GM18507 (cell line): Measurements from ENCODE around the gene CCR6.
A peak's percentile ranks its signal among the peaks of the same experiment; 100 is the strongest.

Experiments used
- DNase-seq: peaks from one replicate; pipeline ENCODE4 v3.0.0; 2011; ENCODE audit warnings: low read depth; ENCODE audit not compliant: insufficient read length; ENCODE audit errors: extremely low spot score
- FAIRE-seq: peaks from 2 replicates; lab custom pipeline; 2011; peaks lifted over from hg19 to GRCh38; lab: Jason Lieb, UNC

Gene CCR6

DNA sequence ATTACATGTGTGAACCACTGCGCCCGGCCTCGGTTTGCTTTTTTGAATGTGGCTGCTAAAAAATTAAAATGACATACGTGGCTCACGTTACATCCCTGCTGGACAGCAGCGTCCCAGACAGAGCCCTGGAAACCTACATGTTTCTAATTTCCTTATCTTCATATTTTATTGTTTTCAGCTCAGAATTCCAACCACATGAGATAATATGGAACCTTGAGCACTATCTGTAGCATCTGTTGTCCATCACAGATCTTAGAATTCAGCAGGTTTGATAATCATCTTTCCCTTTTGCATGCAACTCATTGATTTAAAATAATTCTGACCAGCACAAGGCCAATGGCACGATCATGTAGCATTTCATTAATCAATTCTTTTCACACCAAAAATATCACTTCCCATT lies 25.9 kb upstream of the CCR6 start:
- DNase-seq (no peak), FAIRE-seq (peak; percentile 31)

DNA sequence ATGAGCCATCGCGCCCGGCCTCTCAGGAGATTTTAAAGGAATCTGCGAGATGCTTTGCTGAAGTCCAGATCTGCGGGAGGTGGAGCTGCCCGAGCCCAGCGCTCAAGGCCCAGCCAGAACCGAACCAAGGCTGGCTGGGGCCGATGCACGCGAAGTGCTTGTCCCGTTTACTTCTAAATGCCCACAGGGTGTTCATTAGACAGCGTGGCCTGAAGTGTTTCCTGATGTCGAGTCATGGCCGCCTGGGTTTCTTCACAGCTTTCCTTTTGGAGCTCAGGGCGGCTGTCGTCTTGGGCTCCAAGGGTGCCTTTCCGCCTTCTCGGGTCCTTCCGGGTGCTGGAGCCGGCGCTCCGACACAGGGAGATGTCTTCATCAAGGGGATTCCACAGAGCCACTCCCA lies 25.1 kb upstream of the CCR6 start:
- FAIRE-seq (no peak), DNase-seq (no peak)

DNA sequence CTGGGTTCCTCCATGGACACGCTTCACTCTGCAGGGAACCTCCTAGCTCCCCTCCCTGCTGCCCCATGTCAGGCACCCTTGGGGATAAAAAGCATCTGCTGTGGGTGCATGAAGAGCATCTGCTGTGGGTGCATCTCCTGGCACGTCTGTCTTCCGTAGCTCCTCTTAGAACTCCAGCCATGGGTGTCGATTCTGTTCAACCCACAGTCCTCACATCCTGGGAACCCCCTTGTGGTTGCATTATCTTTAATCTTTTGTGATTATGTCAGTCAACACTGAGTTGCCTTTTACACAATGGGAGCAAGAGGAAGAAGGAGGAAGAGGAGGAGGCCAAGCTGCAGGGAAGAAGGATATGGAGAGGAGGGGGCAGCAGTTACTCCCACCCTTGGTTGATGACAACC lies 24.1 kb upstream of the CCR6 start:
- DNase-seq: no peak

DNA sequence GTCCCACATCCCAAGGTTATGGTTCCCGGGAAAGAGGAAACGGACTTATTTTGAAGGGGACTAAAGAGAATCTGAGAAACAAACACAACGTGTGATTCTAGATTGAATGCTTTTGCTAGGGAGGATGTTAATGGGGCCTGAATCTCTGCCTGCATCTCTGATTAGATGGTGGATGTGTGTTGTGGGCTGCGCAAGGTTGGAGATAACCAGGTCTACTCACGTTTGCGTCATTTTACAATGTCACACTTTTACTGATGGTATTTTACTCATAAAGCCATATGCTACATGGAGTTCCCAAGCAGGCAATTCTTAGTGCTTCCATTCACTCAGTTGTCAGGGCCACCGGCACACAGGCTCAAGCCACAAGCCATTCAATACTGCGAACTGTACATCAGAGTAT lies 23.2 kb upstream of the CCR6 start:
- FAIRE-seq: no peak

More for the DNA sequence above, 24.1 kb upstream of the CCR6 start:
- FAIRE-seq: peak; percentile 83

DNA sequence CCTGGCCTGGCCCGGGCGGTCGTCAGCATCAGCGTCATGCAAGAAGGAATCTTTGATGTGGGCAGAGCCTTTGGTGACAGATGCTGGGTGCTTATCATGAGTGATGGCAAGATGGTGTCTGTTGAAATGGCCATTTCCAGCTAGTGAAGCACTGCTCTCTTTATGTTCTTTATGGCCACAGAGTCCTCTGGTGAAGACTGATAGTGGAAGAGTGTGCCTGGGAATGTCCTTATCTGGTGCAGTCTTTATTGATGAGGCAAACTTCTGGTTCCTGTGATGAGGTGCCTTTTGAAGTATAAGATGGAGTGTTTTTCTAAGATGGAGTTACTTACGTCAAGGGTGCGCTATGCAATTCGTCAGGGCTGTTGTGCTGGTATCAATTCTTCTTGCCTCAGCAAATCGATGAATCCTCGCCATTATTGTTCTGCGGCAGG lies 22.6 kb upstream of the CCR6 start:
- FAIRE-seq: no peak

More for the DNA sequence above, 23.2 kb upstream of the CCR6 start:
- DNase-seq: no peak

DNA sequence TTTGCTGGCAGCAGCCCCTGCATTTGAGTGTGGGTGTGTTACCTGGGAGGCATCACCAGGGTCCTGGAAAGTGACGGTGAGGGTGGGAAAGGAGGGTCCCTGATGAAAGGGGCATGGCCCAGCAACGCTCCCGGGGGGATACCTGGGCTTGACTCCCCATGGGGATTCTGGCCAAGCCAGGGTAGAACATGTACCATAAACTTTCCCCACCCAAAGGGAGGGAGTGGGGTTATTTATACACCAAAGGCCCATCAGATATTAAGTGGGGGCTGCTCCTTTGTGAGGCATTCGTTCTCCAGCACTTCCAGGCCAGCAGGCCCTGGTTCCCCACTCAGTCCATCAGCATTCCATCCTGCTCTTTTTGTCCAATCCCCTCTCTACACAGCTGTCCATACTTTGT lies 20.6 kb upstream of the CCR6 start:
- DNase-seq (no peak), FAIRE-seq (peak; percentile 29)

More for the DNA sequence above, 22.6 kb upstream of the CCR6 start:
- no peak for DNase-seq

DNA sequence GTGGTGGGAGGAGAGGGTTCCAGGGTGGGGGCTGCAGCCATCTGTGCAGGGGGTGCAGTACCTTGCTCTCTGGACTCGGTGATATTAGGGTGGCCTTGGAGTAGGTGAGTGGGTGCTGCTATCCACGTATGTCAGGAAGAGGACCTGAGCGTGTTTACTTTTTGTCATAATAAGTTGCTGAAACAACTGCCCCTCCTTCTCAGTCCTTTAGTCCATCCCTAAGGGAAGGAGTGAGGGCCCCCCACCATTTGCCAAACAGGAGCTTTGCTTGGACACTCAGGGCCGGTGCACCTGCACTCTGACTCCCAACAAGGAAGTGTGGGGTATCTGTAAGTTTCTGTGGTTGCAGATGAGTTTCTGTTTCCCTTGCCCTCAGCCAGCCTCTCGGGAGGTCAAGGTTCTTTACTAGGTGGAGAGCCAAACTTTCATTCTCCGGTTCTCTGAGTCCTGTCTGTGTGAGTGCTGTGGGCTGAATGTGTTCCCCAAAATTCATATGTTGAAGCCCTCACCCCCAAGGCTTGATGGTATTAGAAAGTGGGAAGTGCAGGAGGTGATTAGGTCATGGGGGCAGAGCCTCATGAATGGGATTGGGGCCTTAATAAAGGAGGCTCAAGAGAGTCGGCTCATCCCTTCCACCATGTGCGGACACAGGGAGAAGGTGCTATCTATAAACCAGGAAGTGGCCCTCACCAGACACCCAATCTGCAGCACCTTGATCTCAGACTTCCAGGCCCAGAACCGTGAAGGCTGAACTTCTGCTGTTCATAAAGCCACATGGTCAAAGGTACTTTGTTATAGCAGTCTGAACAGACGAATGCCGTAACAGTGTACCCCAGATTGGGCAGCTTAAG lies 19.6 kb upstream of the CCR6 start:
- DNase-seq (no peak), FAIRE-seq (peak; percentile 99)

DNA sequence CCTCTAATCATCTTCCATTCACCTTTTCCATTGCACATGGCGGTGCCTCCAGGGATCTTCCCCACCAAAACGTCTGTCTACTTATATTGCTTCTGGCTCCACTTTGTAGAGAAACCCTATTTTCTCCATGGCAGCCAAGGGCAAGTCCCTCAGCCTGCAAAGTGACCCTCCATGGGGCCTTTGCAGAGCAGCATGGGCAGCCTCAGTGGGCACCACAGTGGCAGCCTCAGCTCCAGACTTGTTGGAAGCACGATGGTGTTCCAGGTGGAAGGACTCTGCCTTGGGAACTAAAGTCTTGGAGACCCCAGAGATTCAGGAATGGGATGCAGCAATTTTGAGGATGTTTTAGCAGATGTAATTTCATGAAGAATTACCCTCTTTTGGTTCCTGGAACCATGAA lies 18.5 kb upstream of the CCR6 start:
- DNase-seq (no peak), FAIRE-seq (no peak)

DNA sequence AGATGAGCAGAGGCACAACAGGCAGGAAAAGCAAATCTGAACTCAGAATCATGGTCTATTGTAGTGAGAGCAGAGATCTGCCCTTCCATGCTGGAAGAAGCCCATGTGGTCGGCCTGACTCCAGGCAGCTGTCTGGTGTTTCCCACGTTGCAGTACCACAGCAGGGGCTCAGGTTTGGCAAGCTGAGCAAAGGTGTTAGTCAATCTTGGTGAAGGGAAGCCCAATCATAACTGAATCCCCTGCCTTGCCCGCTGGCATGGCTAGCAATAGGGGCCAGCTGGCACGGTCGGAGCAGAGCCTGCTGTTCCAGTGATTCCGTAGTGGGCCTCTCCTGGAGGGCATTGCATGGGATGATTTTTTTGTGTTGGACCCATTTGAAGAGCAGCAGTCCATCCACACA lies 17.8 kb upstream of the CCR6 start:
- DNase-seq (no peak), FAIRE-seq (no peak)

DNA sequence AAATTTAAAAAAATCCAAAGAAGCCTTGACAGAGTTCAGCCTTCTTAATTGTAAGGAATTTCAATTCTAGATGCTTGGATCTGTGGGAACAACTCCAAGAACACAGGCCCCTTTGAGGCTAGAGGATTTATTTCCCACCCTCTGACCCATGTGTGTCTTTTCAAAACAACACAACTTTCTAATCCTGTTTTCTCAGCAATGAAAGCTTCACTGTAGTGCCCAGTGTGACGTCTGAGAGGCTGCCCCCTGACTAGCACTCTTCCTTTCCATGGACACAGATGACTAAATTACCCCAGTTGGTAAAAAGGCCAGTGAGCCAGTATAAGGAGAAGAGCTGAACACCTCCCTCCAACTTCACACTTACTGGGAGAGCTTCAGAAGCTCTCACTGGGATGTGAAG lies 16.5 kb upstream of the CCR6 start:
- no peak for FAIRE-seq
- DNase-seq: no peak

DNA sequence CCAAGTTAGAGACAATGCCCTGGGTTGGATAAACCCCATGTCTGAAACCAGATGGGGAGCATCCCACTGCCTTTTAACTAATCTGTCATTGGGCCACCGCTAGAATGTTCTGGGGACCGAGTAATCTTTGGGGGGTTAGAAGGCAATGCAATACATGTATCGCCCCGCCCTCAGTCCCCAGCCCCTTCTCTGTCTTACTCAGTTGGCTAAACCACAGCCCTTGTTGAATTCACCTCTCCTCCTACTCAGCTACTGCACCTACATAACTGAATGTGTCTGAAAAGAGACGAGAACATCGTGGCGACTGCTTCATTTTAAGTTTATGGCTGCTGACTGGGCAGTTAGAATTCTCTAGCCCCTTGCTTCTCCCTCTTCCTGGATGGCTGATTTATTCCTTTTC lies 15.1 kb upstream of the CCR6 start:
- FAIRE-seq (no peak), DNase-seq (no peak)

DNA sequence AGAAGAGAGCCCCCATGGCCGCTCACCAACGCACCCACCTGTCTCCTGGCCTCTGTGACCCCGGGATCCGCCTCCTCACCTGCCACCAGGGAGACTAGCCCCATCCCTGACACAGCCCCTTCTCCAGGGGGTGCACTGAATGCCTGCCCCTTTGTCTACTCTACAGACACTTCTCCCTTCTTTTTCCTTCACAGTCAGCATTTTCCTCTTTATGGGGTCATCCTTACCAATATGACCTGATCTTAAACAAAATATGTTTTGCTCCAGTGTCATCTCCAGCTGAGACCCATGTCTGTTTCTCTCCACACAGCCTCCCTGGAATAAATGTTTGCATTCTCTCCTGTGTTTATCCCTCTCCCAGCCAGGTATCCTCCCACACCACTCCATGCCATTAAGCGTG lies 14.6 kb upstream of the CCR6 start:
- no peak for FAIRE-seq
- no peak for DNase-seq

DNA sequence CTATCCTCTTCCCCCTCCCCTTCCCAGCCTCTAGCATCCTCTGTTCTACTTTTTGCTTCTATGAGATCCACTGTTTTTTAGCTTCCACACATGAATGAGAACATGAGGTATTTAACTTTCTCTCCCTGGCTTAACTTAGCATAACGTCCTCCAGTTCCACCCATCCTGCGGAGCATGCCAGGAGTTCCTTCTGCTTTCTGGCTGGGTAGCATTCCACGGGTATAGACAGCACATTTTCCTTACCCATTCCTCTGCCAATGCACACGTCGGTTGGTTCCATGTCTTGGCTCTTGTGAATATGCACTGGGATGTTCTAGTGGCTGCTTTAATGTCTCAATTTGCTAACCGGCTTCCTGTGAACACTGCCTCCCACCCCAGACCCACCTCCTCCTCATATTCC lies 13.2 kb upstream of the CCR6 start:
- no peak for FAIRE-seq
- DNase-seq: no peak

DNA sequence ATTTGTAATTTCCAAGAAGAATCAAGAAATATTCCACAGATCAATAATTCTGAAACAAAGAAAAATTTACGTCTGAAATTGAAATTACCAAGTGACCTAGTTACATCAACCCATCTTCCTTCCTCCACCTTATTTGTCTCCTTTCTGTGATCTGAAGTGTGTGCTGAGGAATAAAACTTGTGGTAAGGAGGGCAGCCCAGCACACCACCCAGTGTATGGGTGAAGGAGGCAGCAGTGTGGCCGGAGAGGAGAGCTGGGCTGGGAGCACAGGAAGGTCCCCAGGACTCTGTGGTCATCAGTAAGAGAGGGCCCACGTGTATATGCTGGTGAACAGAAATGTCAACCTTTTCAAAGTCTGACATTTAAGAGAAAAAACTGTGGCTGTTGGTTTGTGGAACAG lies 11.3 kb upstream of the CCR6 start:
- FAIRE-seq (no peak), DNase-seq (no peak)

DNA sequence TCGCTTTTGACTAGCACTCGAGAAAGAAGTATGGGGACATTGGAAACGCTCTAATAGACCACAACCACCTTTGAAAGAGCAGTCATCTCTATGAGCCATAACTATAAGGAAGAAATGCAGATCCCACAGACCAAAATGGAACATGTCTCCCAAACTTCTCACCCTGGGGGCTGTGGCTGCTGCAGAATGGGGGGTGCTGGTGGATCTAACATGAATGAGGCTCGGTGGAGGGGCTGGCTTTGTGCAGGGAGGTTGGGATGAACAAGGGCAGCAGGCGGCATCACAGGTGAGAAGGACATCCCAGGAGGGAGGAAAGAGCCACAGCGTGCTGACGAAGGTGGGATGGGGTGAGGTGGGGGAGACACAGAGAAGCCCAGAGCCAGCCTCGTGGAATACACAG lies 10.5 kb upstream of the CCR6 start:
- DNase-seq (no peak), FAIRE-seq (no peak)

DNA sequence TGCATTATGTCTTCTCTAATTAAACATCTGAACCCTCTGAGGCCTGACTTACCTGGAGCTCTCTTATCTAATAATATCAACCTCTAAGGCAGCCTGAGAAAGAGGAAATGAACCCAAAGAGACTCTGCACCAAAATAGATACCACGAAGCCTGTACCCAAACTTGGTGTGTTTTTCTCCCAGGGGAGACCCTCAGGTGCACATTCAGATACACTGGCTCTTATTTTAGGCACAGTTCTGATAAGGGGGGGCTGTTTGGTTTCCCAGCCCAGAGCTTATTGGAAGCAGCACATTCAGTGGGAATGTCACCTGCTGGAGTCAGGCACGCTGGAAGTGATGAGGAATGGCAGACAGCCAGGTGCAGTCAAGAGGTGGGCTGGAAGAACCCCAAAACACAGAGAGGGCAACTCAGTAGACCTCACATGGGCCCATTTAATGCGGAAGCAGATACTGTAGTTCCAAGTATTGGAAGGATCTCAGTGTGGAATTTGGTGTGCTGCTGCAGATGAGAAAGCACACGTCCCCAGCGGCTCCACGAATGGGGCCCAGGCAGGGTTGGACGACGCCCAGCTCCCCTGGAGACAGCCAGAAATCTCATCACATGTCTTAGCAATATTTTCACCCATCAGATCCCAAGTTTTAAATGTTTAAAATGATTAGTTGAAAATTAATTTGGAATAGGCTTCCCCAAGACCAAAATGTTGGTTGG lies 9.7 kb upstream of the CCR6 start:
- DNase-seq (no peak), FAIRE-seq (no peak)

DNA sequence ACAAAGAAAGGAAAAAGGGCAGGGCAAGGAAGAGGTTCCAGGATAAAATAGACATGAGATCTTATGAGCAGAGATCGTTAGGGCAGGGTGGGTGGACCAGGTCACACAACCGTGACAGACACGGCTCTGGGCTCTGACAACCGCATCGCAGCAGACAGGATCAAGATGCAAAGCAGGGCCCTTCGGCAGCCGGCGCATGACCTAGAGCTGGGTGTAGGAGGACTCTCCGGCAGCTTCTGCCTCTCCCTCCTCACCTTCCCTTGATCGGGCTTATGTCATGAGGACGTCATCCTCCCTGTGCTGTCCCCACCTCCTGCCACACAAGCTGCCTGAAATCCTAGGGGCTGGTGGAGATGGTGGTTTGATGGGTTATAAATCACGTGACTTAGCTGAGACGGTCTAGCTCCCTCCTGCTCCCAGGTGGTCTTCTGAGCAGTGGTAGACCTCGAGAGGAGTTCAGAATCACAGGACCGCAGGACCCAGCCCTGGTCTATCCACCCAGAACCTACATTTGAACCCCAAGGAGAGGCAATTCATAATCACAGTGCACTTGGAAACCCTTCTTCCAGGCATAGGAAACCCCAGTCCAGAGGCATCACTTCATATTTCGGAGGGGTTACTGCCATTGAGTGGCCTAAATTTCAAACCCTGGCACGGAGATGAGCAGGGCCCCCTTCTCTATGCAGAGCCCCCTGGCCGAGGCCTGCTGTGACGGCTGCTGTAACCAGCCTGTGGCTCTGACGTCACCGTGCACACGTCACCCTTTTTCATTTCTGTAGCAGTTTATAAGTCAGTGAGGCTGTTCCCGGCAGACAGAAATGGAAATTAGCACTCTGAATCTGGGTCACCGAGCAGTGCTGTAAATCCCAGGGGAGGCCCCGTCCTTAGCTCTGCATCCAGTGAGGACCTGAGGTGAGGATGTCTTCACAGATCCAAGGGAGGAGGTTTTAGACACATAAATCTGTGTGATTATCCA lies 8.7 kb upstream of the CCR6 start:
- FAIRE-seq: peak; percentile 100

DNA sequence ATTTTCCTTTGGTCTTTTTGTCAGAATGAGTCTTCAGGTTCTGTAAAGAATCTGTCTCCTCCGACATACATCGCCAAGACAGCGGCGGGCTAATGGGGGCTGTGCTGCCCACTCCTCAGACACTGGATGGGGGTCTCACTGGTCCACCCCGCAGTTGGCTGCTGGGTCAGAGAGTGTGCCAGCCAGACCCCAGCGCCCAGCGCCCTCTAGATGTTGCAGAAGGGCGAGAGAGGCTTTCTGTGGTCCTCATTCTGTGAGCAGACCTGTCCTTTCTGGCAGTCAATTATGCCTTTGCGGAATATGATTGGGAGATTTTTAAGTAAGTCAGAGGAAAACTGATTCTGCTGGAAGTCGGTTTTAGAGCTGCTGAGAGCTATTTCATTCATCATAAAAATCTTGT lies 7.8 kb upstream of the CCR6 start:
- DNase-seq: no peak

More for the DNA sequence above, 8.7 kb upstream of the CCR6 start:
- DNase-seq: peak; percentile 78

DNA sequence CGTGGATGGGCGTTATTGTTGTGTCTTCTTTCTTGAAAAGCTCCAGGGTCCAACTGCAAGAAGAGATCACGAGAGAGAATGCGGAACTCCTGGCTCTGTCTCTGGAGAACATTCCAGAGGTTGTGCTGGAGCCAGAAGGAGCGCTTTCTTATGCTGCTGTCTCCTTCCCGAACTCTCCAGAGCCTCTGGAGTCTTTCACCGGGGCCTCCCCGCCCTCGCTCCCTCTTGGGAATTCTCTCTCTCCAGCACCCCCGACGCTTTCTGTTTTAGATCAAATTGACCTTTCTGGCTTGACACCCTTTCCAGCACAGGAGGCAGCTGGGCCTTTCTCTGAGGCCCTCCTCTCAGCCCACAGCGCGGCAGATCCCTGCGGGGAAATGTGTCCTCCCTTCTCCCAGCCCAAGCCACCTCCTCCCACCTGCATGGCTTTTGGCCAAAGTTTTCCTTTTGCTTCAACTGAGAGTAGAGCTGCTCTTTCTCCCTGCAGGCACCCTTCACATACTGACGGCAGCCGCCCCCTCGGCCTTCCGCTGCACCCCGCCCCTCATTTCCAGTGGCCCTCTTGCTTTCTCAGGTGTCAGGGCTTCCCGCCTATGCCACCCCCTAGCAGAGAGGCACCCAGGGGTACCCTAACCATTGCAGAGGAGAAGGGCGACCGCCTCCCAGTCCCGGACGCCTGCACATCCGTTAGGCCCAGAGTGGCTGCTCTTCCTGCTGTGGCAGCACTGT lies 6.6 kb upstream of the CCR6 start:
- FAIRE-seq (no peak), DNase-seq (no peak)

More for the DNA sequence above, 7.8 kb upstream of the CCR6 start:
- FAIRE-seq: peak; percentile 5
